Measurements from ENCODE around the gene RAB6B.

Gene RAB6B

DNA sequence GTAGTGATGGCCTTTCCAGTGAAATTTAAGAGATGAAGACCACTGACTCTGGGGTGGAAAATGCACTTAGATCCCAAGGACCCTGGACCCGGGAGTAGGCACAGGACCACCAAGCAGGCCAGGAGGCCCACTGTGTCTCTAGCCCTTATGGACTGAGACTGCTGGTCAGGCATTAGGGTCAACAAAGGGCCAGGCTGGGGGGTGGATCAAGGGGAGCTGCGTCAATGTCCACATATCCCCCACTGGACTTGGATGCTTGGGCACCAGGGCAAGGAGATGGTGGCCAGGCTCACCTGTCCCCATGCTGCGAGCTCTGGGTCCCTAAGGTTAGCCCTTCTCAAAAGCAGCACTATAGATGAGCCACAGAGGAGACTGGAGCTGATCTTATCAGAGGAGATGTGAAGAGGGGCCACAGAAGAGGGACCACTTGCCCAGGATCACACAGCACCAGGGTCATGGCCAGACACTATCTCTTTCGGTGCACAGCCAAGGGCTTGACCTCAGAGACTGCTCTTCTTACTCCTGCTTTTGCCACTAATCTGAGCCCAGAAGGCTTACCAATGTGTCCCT is 14.7 kb downstream of the RAB6B start:
- DNase-seq (ENCODE audit: low read depth in 3 of 3) = no peak

DNA sequence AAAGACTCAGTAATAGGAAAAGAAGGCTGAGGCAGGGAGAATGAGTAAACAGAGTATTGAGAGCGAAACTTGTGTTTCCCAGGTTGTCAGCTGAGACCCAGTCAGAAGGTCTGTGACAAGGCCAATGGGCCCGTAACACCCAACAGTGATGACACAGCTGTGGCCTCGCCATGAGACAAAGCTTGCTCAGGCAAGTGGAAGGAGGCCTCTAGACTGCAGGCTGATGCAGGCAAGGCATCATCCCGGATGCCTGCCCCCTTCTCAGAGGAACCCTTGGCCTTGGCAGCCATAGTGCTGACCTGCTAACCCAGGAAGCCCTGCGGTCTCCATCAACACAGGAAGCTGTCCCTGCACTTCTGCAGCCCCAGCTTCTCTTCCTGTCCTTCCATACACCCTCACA is 15.4 kb downstream of the RAB6B start:
- no peak for DNase-seq (ENCODE audit: low read depth in 3 of 3)

DNA sequence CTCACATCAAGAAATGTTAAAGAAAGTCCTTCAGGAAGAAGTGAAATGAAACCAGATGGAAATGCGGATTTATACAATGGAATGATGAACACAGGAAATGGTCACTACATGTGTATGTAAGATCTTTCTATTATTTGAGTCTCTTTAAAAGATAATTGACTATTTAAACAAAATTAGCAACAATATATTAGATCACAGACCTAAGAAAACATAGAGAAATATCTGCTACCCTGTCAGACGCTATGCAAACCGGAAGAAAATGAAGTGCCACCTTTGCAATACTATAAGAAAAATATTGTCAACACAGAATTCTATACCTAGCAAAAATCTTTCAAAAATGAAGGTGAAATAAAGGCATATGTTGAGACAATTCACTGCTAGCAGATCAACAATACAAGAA is 17.2 kb downstream of the RAB6B start:
- no peak for DNase-seq (ENCODE audit: low read depth in 3 of 3)

DNA sequence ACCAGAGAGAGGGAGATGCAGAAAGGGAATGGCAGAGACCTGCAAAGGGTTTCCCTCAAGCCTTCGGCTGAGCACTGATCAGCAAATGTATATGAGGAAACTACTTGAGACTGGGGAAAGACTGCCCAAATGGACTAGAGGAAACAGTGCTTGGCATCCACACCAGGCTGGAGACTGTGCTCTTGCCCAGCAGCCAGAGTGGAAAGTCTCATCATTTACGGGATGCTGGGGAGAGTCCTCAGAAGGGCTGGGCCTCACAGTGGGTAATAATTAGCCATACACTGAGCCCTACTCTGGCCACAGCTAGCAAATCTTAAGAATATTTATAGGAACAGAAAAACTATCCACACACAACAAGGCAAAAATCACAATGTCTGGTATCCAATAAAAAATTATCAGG is 18.5 kb downstream of the RAB6B start:
- DNase-seq (ENCODE audit: low read depth in 3 of 3) = no peak

DNA sequence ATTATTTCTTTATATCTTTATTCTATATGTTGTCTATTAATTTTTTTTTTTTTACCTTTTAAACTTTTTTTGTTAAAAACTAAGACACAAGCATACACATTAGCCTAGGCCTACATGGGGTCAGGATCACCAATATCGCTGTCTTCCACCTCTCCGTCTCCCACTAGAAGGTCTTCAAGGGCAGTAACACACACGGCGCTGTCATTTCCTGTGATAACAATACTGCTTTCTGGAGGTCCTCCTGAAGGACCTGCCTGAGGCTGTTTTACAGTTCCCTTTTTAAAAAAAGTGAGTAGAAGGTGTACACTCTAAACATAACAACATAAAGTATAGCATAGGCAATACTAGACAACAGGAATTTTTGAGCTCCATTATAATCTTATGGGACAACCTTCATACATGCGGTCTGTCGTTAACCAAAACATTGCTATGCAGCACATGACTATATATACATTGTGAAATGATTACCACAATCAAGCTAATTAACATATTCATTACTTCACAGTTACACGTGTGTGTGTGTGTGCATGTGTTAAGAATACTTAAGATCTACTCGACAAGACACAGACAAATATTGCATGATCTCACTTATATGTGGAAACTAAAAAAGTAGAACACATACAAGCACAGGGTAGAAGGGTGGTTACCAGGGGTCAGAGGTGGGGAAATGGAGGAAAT is 20.8 kb downstream of the RAB6B start:
- DNase-seq (ENCODE audit: low read depth in 3 of 3) = no peak

DNA sequence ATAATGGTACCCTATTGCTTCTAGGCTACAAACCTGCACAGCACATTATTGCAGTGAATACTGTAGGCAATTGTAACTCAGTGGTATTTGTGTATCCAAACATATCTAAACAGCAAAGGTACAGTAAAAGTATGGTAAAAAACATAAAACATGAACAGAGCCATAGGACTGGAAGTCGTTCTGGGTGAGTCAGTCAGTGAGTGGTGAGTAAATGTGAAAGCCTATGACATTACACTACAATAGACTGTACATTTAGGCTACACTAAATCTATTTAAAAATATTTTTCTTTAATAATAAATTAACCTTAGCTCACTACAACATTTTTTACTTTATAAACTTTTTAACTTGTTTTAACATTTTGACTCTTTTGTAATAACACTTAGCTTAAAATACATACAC is 21.3 kb downstream of the RAB6B start:
- DNase-seq (ENCODE audit: low read depth in 3 of 3) = no peak

DNA sequence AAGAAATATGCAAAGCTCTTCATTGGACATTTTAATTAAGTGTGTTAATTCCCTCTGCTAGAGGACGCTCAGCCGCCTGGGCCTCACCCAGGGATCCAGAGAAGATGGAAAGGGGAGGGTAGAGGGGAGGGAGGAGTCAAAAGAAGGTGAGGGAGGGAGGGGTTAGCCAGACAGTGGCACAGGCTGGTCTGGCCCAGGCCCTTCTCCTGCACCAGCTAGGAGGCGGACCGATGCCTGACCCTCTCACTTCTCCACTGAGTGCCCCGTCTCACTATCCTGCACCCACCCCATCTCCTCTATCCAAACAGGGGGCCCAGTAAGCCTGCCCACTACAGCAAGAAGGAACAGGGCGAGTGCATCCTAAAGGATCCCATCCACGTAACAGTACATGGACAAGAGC is 22.9 kb downstream of the RAB6B start:
- DNase-seq (ENCODE audit: low read depth in 3 of 3) = no peak

DNA sequence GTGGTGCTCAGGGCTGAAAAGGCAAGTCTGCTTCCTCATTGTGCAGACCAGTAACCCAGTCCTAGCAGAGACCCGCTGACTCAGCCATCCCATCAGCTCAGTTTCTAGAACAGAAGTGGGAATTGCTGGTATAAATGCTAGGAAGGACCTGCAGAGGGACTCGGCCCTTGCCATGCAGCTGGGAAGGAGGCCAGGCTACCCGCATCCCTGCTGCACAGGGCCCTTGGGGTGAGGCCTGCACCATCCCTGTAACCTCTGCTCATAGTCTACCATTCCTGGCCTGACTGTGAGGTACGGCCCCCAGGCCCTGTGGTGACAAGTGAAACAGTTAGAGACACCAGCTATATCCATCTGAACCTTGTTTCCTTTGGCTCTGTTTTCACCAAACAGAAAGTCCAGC is 23.5 kb downstream of the RAB6B start:
- no peak for DNase-seq (ENCODE audit: low read depth in 3 of 3)

DNA sequence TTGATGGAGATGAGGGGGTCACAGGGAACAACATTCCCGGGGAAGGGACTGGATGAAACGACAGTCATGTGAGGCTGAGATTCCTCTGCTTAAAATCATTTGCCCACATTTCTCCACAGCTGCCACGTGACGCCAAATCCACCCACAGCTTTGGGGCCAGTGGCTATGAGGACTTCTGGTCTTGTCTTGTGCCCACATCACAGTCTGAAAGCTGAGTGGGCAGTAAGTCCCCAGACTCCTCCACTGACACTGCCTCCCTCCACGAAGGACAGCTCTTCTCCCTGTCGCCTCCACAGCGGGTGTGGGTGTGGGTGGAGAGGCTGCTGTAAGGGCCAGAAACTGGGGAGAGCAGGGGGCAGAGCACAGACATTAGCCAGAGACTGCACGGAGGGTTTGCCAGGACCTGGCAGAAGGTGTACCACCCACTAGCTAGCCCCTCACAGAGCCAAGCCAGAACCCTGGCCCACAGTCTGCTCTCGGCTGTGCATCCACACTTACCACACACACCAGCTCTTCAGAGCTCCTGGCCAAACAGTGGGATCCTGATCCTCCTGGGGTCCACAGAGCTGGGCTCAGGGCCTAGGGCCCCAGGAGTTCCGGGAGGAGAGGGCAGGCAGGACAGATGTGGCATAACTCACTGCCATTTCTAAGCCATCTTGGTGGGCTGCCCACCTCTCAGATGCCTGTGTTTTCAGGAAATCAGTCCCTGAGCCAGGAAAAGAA is 24.2 kb downstream of the RAB6B start:
- no peak for DNase-seq (ENCODE audit: low read depth in 3 of 3)

DNA sequence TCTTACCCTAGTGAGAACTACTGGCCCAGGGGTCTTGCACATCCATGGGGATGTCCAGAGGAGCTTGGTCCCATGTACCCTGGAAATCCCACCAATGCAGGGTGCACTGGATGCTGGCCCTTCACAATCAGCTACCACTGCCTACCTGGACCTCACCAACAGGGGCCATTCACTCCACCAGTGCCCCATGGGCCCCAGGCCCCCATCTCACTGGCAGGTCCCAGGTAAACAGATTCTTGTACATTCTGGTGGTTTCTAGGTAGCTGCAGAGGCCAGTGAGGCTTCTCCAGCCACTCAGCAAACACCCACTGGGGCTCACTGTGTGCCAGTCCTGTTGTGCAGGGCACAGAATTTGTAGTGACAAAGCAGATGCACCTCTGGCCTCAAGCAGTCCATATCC is 24.9 kb downstream of the RAB6B start:
- DNase-seq (ENCODE audit: low read depth in 3 of 3) = no peak

DNA sequence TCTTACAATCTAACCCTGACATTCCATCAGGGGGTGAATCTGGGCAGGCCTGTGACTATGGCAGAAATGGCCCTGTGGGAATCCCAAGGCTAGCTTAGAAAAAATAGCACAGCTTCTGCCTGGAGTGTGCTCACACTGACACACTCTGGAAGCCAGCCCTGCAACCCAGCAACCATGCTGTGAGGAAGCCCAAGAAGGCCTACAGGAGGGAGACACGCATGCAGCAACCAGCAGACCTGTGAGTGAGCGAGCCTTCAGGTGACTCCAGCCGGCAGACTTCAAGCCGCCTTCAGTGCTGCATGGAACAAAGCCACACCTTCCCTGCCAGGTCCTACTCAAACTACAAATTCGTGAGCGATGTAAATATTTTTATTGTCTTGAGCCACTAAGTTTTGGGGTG is 26.1 kb downstream of the RAB6B start:
- DNase-seq (ENCODE audit: low read depth in 3 of 3) = no peak

DNA sequence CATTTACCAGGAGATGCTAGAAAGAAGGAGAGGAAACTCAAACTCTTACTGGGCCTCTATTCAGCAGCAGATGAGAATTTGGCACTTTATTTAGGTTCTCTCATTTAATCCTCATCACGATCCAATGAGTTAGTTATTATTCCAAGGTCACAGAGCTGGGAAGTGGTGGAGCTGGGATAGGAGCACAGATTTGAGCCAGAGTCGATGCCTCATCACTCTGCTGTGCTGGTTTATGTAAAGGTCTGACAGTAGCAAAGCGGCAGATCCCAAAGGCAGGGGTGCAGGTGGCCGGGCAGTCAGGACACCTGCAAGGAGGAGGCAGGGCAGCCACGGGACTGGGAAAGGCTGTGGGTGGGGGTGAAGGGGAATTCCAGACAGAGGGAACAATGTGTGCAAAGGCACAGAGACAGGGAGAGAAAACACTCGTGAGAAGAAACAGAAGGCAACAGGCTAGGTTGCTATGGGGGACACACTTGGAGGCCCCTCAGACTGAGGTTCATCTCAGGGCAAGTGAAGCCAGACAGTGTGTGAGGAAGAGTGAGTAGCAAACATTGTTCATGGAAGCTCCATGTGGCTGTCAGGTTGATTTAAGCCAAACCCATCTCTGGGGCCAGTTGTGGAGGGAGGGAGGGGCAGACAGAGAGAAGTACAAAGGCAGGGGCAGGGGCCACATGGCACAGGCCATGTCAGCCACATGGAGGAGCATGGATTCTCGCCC is 26.8 kb downstream of the RAB6B start:
- no peak for DNase-seq (ENCODE audit: low read depth in 3 of 3)

DNA sequence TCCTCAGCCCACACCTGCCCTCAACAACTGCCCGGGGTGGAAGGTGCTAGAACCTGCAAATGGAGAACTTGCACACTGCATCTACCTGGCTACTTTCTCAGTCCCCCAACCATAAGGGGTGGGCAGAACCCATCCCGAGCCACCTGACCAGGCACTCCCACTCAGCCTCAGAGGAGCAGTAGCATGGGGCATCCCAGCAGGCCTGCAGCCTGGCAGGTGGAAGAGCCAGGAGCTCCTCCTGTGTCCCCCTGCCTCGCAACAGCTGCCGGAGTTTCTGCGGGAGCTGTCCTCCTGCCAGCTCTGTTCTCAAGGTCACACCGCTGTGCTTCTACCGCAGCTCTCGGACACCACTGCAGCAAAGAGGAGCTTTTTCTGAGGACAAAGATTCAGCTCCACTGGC is 27.5 kb downstream of the RAB6B start:
- DNase-seq (ENCODE audit: low read depth in 3 of 3) = no peak

DNA sequence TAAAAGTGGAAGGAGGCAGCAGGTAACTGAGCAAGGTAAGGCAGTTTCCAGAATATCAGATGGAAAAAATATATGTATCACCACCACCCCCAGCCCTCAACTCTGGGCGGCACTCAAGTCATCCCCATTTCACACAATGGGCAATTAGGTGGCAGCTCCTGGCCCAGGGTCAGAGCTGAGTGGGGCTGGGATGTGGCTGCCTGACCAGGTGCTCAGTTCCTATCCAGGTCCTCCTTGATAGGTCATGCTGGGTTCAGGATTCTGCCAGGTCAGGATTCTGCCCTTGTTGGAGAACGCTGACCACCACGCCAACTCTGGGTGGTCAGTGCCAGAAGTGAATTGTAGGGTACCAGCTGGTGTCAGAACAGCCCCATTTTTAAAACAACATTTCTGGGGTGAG is 29.5 kb downstream of the RAB6B start:
- DNase-seq (ENCODE audit: low read depth in 3 of 3) = no peak

DNA sequence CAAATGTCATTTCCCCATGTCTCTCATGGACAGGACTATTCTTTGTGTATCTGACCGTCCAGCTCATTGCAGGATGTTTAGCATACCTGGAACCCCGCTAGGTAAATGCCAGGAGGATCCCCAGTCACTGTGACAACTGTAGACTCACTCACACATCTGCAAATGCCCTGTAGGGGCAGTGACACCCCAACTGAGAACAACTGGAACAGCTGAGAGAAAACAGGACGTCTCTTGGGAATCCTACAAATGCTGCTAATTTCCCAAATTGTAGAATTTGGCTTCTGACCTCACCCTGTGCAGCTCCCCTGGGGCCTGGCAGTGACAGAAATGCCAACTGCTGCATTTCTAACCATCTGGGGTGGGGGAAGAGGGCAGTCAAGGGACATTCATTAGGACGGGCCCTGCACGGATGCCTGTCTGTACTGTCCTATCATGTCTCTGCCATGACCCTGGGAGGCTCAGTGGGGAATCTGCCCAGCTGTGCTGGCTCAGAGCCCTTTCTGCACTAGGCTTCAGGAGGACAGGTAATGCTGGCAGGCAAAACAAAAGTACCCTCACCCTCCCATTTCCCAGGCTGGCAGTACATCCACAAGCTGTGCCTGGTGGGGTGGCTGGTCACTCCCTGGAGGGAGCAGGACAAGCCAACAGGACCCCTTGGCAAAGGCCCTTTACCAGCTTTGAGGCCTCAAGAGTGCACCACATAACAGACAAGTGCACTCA is 30.4 kb downstream of the RAB6B start:
- no peak for DNase-seq (ENCODE audit: low read depth in 3 of 3)

DNA sequence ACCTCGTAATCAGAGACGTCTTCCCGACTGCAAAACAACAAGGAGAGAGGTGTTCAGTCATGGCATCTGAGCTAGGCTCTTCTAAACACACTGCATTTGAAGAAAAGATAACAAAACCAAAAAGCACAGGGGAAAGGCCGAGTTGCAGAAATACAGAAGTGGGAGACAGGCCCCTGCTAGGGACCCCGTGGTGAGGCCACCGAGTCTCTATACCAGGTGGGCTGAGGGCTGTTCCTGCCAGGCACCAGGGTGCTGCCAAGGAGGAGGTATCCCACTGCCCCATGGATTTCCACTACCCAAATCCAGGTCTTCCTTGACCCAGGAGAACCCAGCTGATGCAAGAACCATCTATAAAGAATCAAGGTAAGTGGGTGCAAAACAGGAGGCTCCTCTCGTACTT is 31.1 kb downstream of the RAB6B start:
- no peak for DNase-seq (ENCODE audit: low read depth in 3 of 3)

DNA sequence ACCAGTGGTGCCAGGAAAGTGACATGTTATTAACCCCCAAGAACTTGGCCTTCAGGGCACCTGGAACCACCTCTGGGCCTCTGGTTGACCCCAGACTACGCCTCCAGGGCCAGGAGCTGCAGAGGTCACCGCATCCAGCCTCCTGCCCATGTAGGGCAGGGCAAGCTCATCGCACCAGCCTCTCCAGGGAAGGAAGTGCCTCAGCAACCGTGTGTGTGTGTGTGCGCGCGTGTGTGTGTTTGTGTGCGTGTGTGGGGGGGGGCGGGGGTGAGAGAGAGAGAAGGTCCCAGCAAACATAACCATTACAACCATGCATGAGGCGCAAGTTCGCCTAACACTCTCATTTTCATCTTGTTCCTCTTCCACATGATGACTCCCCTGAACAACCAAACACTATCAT is 31.8 kb downstream of the RAB6B start:
- no peak for DNase-seq (ENCODE audit: low read depth in 3 of 3)

DNA sequence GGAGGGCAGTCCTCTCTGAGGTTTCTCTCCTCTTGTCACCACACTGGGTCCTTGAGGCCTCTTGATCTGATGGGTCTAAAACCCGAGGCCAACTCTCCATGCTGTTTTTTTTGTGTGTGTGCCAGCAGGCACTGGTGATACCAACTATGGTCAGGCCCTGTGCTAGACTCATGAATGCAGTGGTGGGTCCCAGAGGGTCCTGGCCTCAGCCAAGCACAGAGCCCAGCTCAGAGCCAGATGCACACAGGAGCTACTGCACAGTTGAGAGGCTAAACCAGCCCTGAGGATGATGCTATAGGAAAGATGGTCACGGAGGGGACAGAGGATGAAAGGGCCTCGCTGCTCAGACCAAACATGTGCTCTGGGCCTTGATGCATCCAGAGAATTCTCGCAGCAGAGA is 33.5 kb downstream of the RAB6B start:
- no peak for DNase-seq (ENCODE audit: low read depth in 3 of 3)

DNA sequence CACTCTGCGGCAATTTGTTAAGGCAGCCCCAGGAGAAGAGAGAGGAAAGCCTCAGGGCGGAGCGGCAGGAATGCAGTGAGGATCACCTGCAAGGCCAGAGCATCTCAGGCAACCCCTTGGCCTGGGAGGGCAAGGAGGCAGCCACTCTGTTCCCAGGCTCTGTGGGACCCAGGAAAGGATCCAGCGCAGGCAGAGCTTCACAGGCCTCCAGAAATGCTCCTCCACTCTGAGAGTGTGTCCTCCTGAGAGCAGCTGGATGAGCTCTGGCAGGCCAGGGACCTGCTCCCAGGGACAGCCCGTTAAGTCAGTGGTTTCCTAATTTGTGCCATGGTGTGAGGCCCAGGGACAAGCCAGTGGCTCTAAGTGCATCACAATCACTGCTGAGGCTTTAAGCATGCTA is 35.2 kb downstream of the RAB6B start:
- DNase-seq (ENCODE audit: low read depth in 3 of 3) = no peak

DNA sequence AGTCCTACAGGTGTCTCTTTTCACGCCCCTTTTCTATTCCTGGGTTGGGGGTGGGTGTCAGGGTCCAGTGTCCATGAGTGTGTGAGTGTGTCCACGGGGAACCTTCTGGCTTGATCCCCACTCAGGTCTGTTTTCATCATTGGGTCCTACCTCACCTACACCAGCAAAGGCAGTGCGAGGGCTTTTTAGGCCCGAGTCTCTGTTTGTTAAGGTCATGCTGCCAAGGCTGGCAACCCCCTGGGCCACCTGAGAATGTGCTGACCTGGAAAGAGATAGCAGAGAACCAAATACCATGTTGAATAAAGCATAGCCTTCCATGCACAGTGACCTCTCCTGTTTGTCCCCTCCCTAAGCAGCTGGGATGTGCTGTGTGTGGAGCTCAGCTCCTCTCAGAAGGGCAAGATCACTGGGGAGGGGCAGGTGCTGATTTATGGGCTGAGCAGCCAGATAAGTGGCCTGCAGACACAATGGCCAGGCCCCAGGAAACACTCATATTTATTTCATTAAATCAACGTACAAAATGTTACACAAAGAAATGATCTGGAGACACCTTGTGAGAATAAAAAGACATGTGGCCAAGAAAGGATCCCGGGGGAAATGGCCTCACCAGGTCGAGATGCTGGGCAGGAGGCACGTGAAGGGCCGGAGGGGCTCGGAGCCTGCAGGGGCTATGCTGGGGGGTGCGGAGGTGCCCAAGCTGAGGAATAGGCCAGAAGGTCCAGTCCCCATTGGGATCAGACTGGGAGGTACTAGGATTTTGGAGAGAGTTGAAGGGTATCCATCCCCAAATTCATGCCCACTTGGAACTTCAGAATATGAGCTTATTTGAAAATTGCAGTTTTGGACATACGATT is 36.1 kb downstream of the RAB6B start:
- no peak for DNase-seq (ENCODE audit: low read depth in 3 of 3)

DNA sequence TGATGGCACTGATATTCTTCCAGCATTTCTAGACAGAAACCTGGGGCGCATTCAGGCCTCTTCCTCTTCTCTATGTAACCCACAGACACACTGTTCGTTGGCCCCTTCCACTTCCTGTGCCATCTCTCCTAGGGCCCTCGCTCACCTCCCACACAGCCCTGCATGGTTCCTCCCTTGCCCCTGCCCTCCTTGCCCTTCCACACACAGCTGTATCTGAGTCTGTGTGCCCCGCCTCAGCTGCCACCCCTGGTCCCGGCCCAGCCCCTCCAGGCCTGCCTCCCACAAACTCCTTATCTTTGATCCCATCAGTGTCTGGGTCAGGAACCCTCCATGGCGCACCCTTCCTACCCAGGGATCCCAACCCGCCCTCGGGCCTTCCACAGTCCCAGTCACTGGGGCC is 37.9 kb downstream of the RAB6B start:
- DNase-seq (ENCODE audit: low read depth in 3 of 3) = no peak
